HG02973 (cell line): ENCODE data around the gene GLCE.
"Not testable (repeated sequence)": the region's sequence is repeated elsewhere in the genome, so short reads cannot be mapped to it uniquely, and the experiment has no call there.

Experiments used
- ATAC-seq: cut with Tn5 transposase; IDR thresholded peaks from one replicate; pipeline ENCODE4 v1.9.1; 2021; ENCODE audit warnings: moderate library complexity; ENCODE audit not compliant: unreplicated experiment

Gene GLCE

GRCh38 chr15:69134791-69135190, 25.6 kb upstream of the GLCE start:
- ATAC-seq, result no peak

- ATAC-seq, result no peak
Observed at GRCh38 chr15:69135499-69135898, 24.9 kb upstream of the GLCE start.

GRCh38 chr15:69138963-69139362, 21.5 kb upstream of the GLCE start:
- no peak for ATAC-seq

- ATAC-seq, result no peak
Observed at GRCh38 chr15:69140306-69140705, 20.1 kb upstream of the GLCE start.

- no peak for ATAC-seq
Observed at GRCh38 chr15:69141286-69141701, 19.1 kb upstream of the GLCE start.

- ATAC-seq, result no peak
Observed at GRCh38 chr15:69141833-69142232, 18.6 kb upstream of the GLCE start.

- no peak for ATAC-seq
Observed at GRCh38 chr15:69143756-69144436, 16.5 kb upstream of the GLCE start.

GRCh38 chr15:69144530-69144929, 15.9 kb upstream of the GLCE start:
- ATAC-seq, result no peak

- ATAC-seq, result no peak
Observed at GRCh38 chr15:69145149-69145693, 15.2 kb upstream of the GLCE start.

GRCh38 chr15:69145694-69146492, 14.5 kb upstream of the GLCE start:
- no peak for ATAC-seq

- ATAC-seq, result no peak
Observed at GRCh38 chr15:69146724-69147435, 13.6 kb upstream of the GLCE start.

- no peak for ATAC-seq
Observed at GRCh38 chr15:69148465-69148864, 12.0 kb upstream of the GLCE start.

- ATAC-seq, result no peak
Observed at GRCh38 chr15:69149163-69149562, 11.3 kb upstream of the GLCE start.

GRCh38 chr15:69149803-69150202, 10.6 kb upstream of the GLCE start:
- no peak for ATAC-seq

GRCh38 chr15:69150336-69150735, 10.1 kb upstream of the GLCE start:
- ATAC-seq, result no peak

GRCh38 chr15:69150841-69151240, 9.6 kb upstream of the GLCE start:
- no peak for ATAC-seq

- ATAC-seq, result no peak
Observed at GRCh38 chr15:69153046-69153445, 7.4 kb upstream of the GLCE start.

- ATAC-seq, result not testable (repeated sequence)
Observed at GRCh38 chr15:69153587-69153986, 6.8 kb upstream of the GLCE start.

- no peak for ATAC-seq
Observed at GRCh38 chr15:69154078-69154477, 6.4 kb upstream of the GLCE start.

GRCh38 chr15:69154684-69155083, 5.8 kb upstream of the GLCE start:
- ATAC-seq, result no peak

GRCh38 chr15:69156736-69157381, 3.6 kb upstream of the GLCE start:
- ATAC-seq, result no peak
